SK-N-SH (cell line): ENCODE results near the gene MYOCD. TPM values are rescaled to one million over a fixed set of nuclear protein-coding genes. Genes with fewer than 3 reads are reported as not detected.

ENCODE experiments used
- CTCF ChIA-PET: fragments of 300-600, 350-600 bp; formaldehyde crosslinking; extraction: SDS; loops from one replicate; lab custom pipeline; 2021; lab: Yijun Ruan, JAX
- POLR2A ChIA-PET: fragments of 350-600 bp; sonication (Branson Sonifier 250); formaldehyde crosslinking; extraction: SDS; loops from one replicate; lab custom pipeline; 2020; ENCODE audit warnings: antibody characterized with exemption, inconsistent platforms; lab: Yijun Ruan, JAX
- DNase-seq: peaks from one replicate; pipeline ENCODE4 v3.0.0; 2012
- H2AFZ ChIP-seq: fragments of 200-600 bp; sonication (generic); 2 replicates; pipeline ENCODE4 v1.8.1; 2016; ENCODE audit warnings: antibody characterized with exemption, mild to moderate bottlenecking, low read depth
- H3F3A ChIP-seq: fragments of 200-600 bp; sonication (generic); replicated peaks from 2 replicates; pipeline ENCODE3; 2016; ENCODE audit warnings: antibody characterized with exemption, mild to moderate bottlenecking; ENCODE audit not compliant: insufficient read depth
- H3K27ac ChIP-seq, 2 experiments: fragments of 200-500 bp in 1 of 2; fragments of 200-600 bp in 1 of 2; sonication (Bioruptor generic) in 1 of 2; sonication (generic), shearing (Covaris generic) in 1 of 2; 2 replicates each; pipeline versions ENCODE4 v1.5.1 to v1.6.1; 2014 to 2016; ENCODE audit warnings: low read depth in 2 of 2, inconsistent platforms in 1 of 2, low read length in 1 of 2, mild to moderate bottlenecking in 1 of 2, mixed read lengths in 1 of 2
- H3K27me3 ChIP-seq: fragments of 200-600 bp; sonication (generic), shearing (Covaris generic); 2 replicates; pipeline ENCODE4 v1.6.1; 2016; ENCODE audit warnings: mixed run types; ENCODE audit not compliant: insufficient read depth
- H3K36me3 ChIP-seq, 2 experiments: fragments of 200-500 bp in 1 of 2; fragments of 200-600 bp in 1 of 2; sonication (Bioruptor generic) in 1 of 2; sonication (generic) in 1 of 2; replicated peaks in 1 of 2; 2 replicates each; pipeline versions ENCODE3 to v1.5.1; 2014 to 2016; ENCODE audit warnings: low read length in 1 of 2, mild to moderate bottlenecking in 1 of 2; ENCODE audit not compliant: insufficient read depth in 2 of 2, control insufficient read depth in 1 of 2
- H3K4me1 ChIP-seq, 2 experiments: fragments of 200-500 bp in 1 of 2; fragments of 200-600 bp in 1 of 2; sonication (Bioruptor generic) in 1 of 2; sonication (generic), shearing (Covaris generic) in 1 of 2; 2 replicates each; pipeline versions ENCODE4 v1.5.1 to v1.6.1; 2014 to 2016; ENCODE audit warnings: low read depth in 1 of 2, low read length in 1 of 2, mixed run types in 1 of 2; ENCODE audit not compliant: insufficient read depth in 2 of 2, control insufficient read depth in 1 of 2
- H3K4me2 ChIP-seq: fragments of 200-600 bp; sonication (generic), shearing (Covaris generic); 2 replicates; pipeline ENCODE4 v1.6.1; 2017; ENCODE audit warnings: mixed run types
- H3K4me3 ChIP-seq, 2 experiments: fragments of 200-500 bp in 1 of 2; fragments of 200-600 bp in 1 of 2; sonication (Bioruptor generic) in 1 of 2; sonication (generic), shearing (Covaris generic) in 1 of 2; 2 replicates each; pipeline versions ENCODE4 v1.5.1 to v1.8.1; 2014 to 2016; ENCODE audit warnings: low read depth in 2 of 2, inconsistent platforms in 1 of 2, low read length in 1 of 2, mild to moderate bottlenecking in 1 of 2, mixed read lengths in 1 of 2, moderate library complexity in 1 of 2
- H3K79me2 ChIP-seq: fragments of 200-600 bp; sonication (generic); 2 replicates; pipeline ENCODE4 v1.8.1; 2017; ENCODE audit warnings: mild to moderate bottlenecking; ENCODE audit not compliant: insufficient read depth
- H3K9ac ChIP-seq: fragments of 200-600 bp; sonication (generic); 2 replicates; pipeline ENCODE4 v1.6.1; 2017; ENCODE audit warnings: mixed run types
- H3K9me2 ChIP-seq: fragments of 200-600 bp; sonication (generic); 2 replicates; pipeline ENCODE4 v1.6.1; 2017; ENCODE audit warnings: mixed run types
- H3K9me3 ChIP-seq: fragments of 200-600 bp; sonication (generic); 2 replicates; pipeline ENCODE4 v1.6.1; 2017; ENCODE audit warnings: mixed run types, mild to moderate bottlenecking, moderate library complexity
- H4K20me1 ChIP-seq: fragments of 200-600 bp; sonication (generic); 2 replicates; pipeline ENCODE4 v1.6.1; 2017; ENCODE audit warnings: mild to moderate bottlenecking, mixed run types; ENCODE audit not compliant: insufficient read depth
- EP300 ChIP-seq, 2 experiments: IDR thresholded peaks; 2 replicates each; pipeline versions ENCODE4 v1.4.0 to v1.6.1; 2012; ENCODE audit warnings: borderline replicate concordance in 1 of 2, low read depth in 1 of 2, low read length in 1 of 2
- EZH2phosphoT487 ChIP-seq: fragments of 200-600 bp; sonication (generic); IDR thresholded peaks from 2 replicates; pipeline ENCODE4 v1.6.1; 2017; ENCODE audit warnings: low read depth, mixed run types, mild to moderate bottlenecking, antibody characterized with exemption, moderate library complexity, borderline replicate concordance
- MAX ChIP-seq: IDR thresholded peaks from 2 replicates; pipeline ENCODE4 v1.4.0; 2012; ENCODE audit warnings: low read depth
- NFIC ChIP-seq: IDR thresholded peaks from 2 replicates; pipeline ENCODE4 v1.4.0; 2012; ENCODE audit warnings: borderline replicate concordance
- PBX3 ChIP-seq: IDR thresholded peaks from 2 replicates; pipeline ENCODE4; 2012
- POLR2AphosphoS5 ChIP-seq: IDR thresholded peaks from 2 replicates; pipeline ENCODE4 v1.6.1; 2012; ENCODE audit warnings: low read depth, low read length
- RFX5 ChIP-seq: IDR thresholded peaks from 2 replicates; pipeline ENCODE4 v1.6.1; 2012; ENCODE audit warnings: mild to moderate bottlenecking, improper control_type of control experiment, low read length
- RXRA ChIP-seq: IDR thresholded peaks from 2 replicates; pipeline ENCODE4 v1.4.0; 2012; ENCODE audit warnings: low read depth, mild to moderate bottlenecking, borderline replicate concordance
- SIN3A ChIP-seq: IDR thresholded peaks from 2 replicates; pipeline ENCODE4 v1.6.1; 2012; ENCODE audit warnings: low read depth, mild to moderate bottlenecking, low read length, moderate library complexity, borderline replicate concordance
- SMC3 ChIP-seq: IDR thresholded peaks from 2 replicates; pipeline ENCODE4 v1.6.1; 2012; ENCODE audit warnings: low read depth, low read length, improper control_type of control experiment
- TEAD4 ChIP-seq: IDR thresholded peaks from 2 replicates; pipeline ENCODE4 v1.4.0; 2012; ENCODE audit warnings: mild to moderate bottlenecking, borderline replicate concordance; ENCODE audit not compliant: insufficient read depth
- ZBTB33 ChIP-seq: IDR thresholded peaks from 2 replicates; pipeline ENCODE4 v1.4.0; 2012; ENCODE audit warnings: low read depth, borderline replicate concordance
- WGBS: methylation state at CpG from one replicate; pipeline ENCODE4 v1.1.6; 2017; ENCODE audit warnings: low lambda C conversion rate; 5-methylcytosine and 5-hydroxymethylcytosine counted together
- polyA plus RNA-seq, 3 experiments: library from polyadenylated mRNA; depleted of rRNA; stranded (reverse); fragments of >200 nt; gene quantifications; 2 replicates each; pipeline ENCODE4 v1.2.3, GENCODE V29; 2012
- TF ChIP-seq, protein P1 (sequence below): fragments of 200-600 bp; sonication (generic); IDR thresholded peaks from 2 replicates; pipeline ENCODE4 v1.6.1; 2017; ENCODE audit warnings: antibody characterized with exemption, mild to moderate bottlenecking, moderate library complexity
- TF ChIP-seq, protein P2 (sequence below): fragments of 150-350 bp; IDR thresholded peaks from 2 replicates; pipeline ENCODE4 v1.6.1; 2017; ENCODE audit warnings: antibody characterized with exemption, low read length, low read depth, borderline replicate concordance

Gene MYOCD
- polyA plus RNA-seq, 1 of the 3 experiments (the other 2 are of a cell fraction), result not detected

DNA sequence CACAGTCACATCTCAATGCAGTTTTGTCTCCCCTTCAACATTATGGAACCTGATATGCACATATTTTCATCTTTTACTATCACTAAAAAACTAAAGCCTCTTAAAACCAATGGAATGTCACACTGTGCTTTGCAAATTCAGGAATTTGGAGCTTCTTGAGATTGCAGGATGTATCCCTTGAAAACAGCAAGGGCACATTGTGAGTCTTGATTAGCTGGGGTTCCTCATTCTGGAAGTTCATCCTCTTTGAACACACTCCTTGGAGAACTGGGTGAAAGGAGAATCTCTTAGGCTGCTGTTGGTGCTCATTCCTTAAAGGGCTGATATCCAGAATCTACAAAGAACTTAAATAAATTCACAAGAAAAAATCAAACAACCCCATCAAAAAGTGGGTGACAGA, 21.1 kb upstream of the MYOCD start (continued):
- TF ChIP-seq, protein P1, sequence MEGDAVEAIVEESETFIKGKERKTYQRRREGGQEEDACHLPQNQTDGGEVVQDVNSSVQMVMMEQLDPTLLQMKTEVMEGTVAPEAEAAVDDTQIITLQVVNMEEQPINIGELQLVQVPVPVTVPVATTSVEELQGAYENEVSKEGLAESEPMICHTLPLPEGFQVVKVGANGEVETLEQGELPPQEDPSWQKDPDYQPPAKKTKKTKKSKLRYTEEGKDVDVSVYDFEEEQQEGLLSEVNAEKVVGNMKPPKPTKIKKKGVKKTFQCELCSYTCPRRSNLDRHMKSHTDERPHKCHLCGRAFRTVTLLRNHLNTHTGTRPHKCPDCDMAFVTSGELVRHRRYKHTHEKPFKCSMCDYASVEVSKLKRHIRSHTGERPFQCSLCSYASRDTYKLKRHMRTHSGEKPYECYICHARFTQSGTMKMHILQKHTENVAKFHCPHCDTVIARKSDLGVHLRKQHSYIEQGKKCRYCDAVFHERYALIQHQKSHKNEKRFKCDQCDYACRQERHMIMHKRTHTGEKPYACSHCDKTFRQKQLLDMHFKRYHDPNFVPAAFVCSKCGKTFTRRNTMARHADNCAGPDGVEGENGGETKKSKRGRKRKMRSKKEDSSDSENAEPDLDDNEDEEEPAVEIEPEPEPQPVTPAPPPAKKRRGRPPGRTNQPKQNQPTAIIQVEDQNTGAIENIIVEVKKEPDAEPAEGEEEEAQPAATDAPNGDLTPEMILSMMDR, result no peak
- TF ChIP-seq PBX3 (no peak), POLR2AphosphoS5 (no peak), ZBTB33 (no peak), MAX (no peak), NFIC (no peak), SMC3 (no peak)

- H3K79me2 ChIP-seq, result no peaks in the 10 kb centered on the region
- TF ChIP-seq EP300 (IDR thresholded peaks at IDR 0.05; ENCODE audit: borderline replicate concordance in 1 of 2, low read depth in 1 of 2, low read length in 1 of 2) (no peak), ZBTB33 (no peak), RFX5 (no peak), POLR2AphosphoS5 (no peak), SIN3A (no peak), NFIC (no peak), RXRA (no peak), EZH2phosphoT487 (no peak), TEAD4 (no peak)
- TF ChIP-seq, protein P1, result no peak
- TF ChIP-seq, protein P2, sequence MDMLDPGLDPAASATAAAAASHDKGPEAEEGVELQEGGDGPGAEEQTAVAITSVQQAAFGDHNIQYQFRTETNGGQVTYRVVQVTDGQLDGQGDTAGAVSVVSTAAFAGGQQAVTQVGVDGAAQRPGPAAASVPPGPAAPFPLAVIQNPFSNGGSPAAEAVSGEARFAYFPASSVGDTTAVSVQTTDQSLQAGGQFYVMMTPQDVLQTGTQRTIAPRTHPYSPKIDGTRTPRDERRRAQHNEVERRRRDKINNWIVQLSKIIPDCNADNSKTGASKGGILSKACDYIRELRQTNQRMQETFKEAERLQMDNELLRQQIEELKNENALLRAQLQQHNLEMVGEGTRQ, result no peak
- TF ChIP-seq, all 33 proteins: peak for 0
- no peaks in the 10 kb centered on the region for H3K36me3 ChIP-seq
- ChIA-PET POLR2A (no interaction called here), CTCF (no interaction called here)
- no peaks in the 10 kb centered on the region for H4K20me1 ChIP-seq
- peaks cover 17% of the 10 kb centered on the region for H3K27me3 ChIP-seq
- no peaks in the 10 kb centered on the region for H3K9me2 ChIP-seq
- H3K9me3 ChIP-seq, result no peaks in the 10 kb centered on the region
- H3K27ac ChIP-seq, result no peak overlapping the region
- WGBS, result 16% methylated on average over 6 of the region's 6 CpGs
- no peak overlapping the region for H3K4me3 ChIP-seq
- H3K4me2 ChIP-seq, result no peak overlapping the region
- no peak for DNase-seq
- H3F3A ChIP-seq, result no peaks in the 10 kb centered on the region
- H2AFZ ChIP-seq, result no peak overlapping the region
- no peak overlapping the region for H3K9ac ChIP-seq
- H3K4me1 ChIP-seq, result no peaks in the 10 kb centered on the region
Measured at GRCh38 chr17:12646761-12647422, 18.8 kb upstream of the MYOCD start.
